ENCODE results near the gene ACAA1. TPM values are rescaled to one million over a fixed set of nuclear protein-coding genes. Genes with fewer than 3 reads are reported as not detected.

The ACAA1 gene
- total RNA-seq, 2 experiments from 2014 or later: 55.5 to 57.7 TPM

Other genes with a start within 250 kb of the ACAA1 start
- 10 to 100 TPM in 1 of 2 experiments, 1 to 10 TPM in 1; 9.9 to 11.3 TPM for gene VILL, start 146.3 kb downstream of the ACAA1 start, total RNA-seq
- 10 to 100 TPM; 17.3 to 17.6 TPM for gene PLCD1, start 107.5 kb downstream of the ACAA1 start, total RNA-seq
- 1 to 10 TPM in 1 of 2 experiments, under 1 TPM in 1; 0.70 to 1.1 TPM for gene DLEC1, start 97.9 kb downstream of the ACAA1 start, total RNA-seq
- gene MYD88, start 1.5 kb upstream of the ACAA1 start, total RNA-seq: 10 to 100 TPM; 32.3 to 34.8 TPM
- gene OXSR1, start 28.4 kb upstream of the ACAA1 start, total RNA-seq: 10 to 100 TPM; 47.5 to 48.5 TPM
- under 1 TPM in 1 of 2 experiments, not detected in 1; 0.12 TPM for gene SLC22A13, start 128.7 kb upstream of the ACAA1 start, total RNA-seq
- not detected for gene SLC22A14, start 145.2 kb upstream of the ACAA1 start, total RNA-seq
- 1 to 10 TPM; 4.8 to 4.9 TPM for gene XYLB, start 209.7 kb upstream of the ACAA1 start, total RNA-seq